Measurements from ENCODE around the gene MICALL2. TPM values are rescaled to one million over a fixed set of nuclear protein-coding genes. Genes with fewer than 3 reads are reported as not detected.

MICALL2 gene
- total and polyA plus RNA-seq, 4 donors = 2.9 to 16.3 (median 7.6) TPM

- Histone ChIP-seq H3K36me3 (ENCODE audit: control insufficient read depth in 4 of 4, insufficient read depth in 3 of 4, low read depth in 1 of 4, low read length in 3 of 4) (no peaks in the 10 kb centered on the region), H3K9me3 (ENCODE audit: control insufficient read depth in 4 of 4, low read length in 3 of 4) (no peaks in the 10 kb centered on the region), H3K4me1 (ENCODE audit: control insufficient read depth in 4 of 4, insufficient read depth in 4 of 4, low read length in 3 of 4) (peaks cover 10 to 61% (median 40%) of the 10 kb centered on the region in 4 donors), H3K9ac (ENCODE audit: low read depth in 1 of 2, low read length in 2 of 2) (no peak overlapping the region), H3K27me3 (ENCODE audit: control insufficient read depth in 4 of 4, insufficient read depth in 4 of 4, low read length in 3 of 4) (no peaks in the 10 kb centered on the region), H3K27ac (ENCODE audit: low read depth in 1 of 2, low read length in 2 of 2) (no peak overlapping the region), H3K4me3 (ENCODE audit: low read depth in 1 of 3, low read length in 3 of 3) (peak overlapping the region in 1 of 3 donors; percentile 75)
- DNase-seq (ENCODE audit: low spot score) = peak; percentile 51
- WGBS = 66% methylated on average over 18 of the region's 18 CpGs
- TF ChIP-seq ZBTB33 (IDR thresholded peaks at IDR 0.05) = no peak
- TF ChIP-seq CTCF (IDR thresholded peaks at IDR 0.05; ENCODE audit: low read depth, low read length, missing input control) = no peak
- no peak for TF ChIP-seq SP1 (IDR thresholded peaks at IDR 0.05)
- no peak for TF ChIP-seq RXRA (IDR thresholded peaks at IDR 0.05)
- TF ChIP-seq EGR1 (IDR thresholded peaks at IDR 0.05; ENCODE audit: low read depth in 2 of 2) = no peak
- TF ChIP-seq RAD21 (IDR thresholded peaks at IDR 0.05) = no peak
- no peak for TF ChIP-seq GABPA (IDR thresholded peaks at IDR 0.05 in 1 of 2, conservative IDR thresholded peaks at IDR 0.05 in 1 of 2)
- no peak for TF ChIP-seq HNF4G (IDR thresholded peaks at IDR 0.05)
Measured at GRCh38 chr7:1457059-1457948, 2.0 kb downstream of the MICALL2 start.

DNA sequence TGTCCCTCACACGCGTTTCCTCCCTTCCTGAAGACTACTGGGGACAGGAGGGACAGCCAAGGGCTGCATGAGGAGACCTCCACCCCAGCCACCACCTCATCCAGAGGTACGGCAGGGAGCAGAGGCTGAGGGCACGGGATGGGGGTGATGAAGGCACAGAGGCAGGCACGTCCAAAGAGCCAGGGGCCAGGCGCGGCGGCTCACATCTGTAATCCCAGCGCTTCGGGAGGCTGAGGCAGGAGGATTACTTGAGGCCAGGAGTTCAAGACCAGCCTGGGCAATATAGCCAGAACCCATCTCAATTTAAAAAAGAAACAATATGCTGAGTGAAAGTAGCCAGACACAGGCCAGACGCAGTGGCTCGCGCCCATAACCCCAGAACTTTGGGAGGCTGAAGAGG lies 3.3 kb downstream of the MICALL2 start:
- H3K4me3 ChIP-seq (ENCODE audit: low read depth in 1 of 3, low read length in 3 of 3) = no peak overlapping the region
- H3K4me1 ChIP-seq (ENCODE audit: control insufficient read depth in 4 of 4, insufficient read depth in 4 of 4, low read length in 3 of 4) = peaks cover 13 to 54% (median 34%) of the 10 kb centered on the region in 4 donors
- H3K9me3 ChIP-seq (ENCODE audit: control insufficient read depth in 4 of 4, low read length in 3 of 4) = no peaks in the 10 kb centered on the region
- WGBS = 76% methylated on average over 13 of the region's 13 CpGs
- peak overlapping the region; percentile 48 to 51 for H3K27ac ChIP-seq (ENCODE audit: low read depth in 1 of 2, low read length in 2 of 2)
- peak overlapping the region in 1 of 2 donors; percentile 16 for H3K9ac ChIP-seq (ENCODE audit: low read depth in 1 of 2, low read length in 2 of 2)
- no peaks in the 10 kb centered on the region for H3K36me3 ChIP-seq (ENCODE audit: control insufficient read depth in 4 of 4, insufficient read depth in 3 of 4, low read depth in 1 of 4, low read length in 3 of 4)
- no peak for DNase-seq (ENCODE audit: low spot score)
- no peak for TF ChIP-seq NR2F2 (IDR thresholded peaks at IDR 0.05)
- no peak for TF ChIP-seq TAF1 (conservative IDR thresholded peaks at IDR 0.05)
- TF ChIP-seq YY1 (IDR thresholded peaks at IDR 0.05) = no peak
- no peak for TF ChIP-seq ATF3 (IDR thresholded peaks at IDR 0.05)
- TF ChIP-seq JUND (IDR thresholded peaks at IDR 0.05) = no peak
- H3K27me3 ChIP-seq (ENCODE audit: control insufficient read depth in 4 of 4, insufficient read depth in 4 of 4, low read length in 3 of 4) = no peaks in the 10 kb centered on the region

All from liver (tissue), 9 donors.